Central memory CD4-positive, alpha-beta T cell (primary cell): ENCODE data around the gene CDC42SE1.
"Not testable (repeated sequence)": the region's sequence is repeated elsewhere in the genome, so short reads cannot be mapped to it uniquely, and the experiment has no call there.

ENCODE experiments used
- DNase-seq: peaks from one replicate; pipeline ENCODE4 v3.0.0; 2022
- total RNA-seq, 3 experiments: gene quantifications; one replicate each; lab custom pipeline; 2026; lab: John Stamatoyannopoulos, UW

The CDC42SE1 gene
- total RNA-seq, result 286 to 835 (median 729) reads per million in 3 experiments

DNA sequence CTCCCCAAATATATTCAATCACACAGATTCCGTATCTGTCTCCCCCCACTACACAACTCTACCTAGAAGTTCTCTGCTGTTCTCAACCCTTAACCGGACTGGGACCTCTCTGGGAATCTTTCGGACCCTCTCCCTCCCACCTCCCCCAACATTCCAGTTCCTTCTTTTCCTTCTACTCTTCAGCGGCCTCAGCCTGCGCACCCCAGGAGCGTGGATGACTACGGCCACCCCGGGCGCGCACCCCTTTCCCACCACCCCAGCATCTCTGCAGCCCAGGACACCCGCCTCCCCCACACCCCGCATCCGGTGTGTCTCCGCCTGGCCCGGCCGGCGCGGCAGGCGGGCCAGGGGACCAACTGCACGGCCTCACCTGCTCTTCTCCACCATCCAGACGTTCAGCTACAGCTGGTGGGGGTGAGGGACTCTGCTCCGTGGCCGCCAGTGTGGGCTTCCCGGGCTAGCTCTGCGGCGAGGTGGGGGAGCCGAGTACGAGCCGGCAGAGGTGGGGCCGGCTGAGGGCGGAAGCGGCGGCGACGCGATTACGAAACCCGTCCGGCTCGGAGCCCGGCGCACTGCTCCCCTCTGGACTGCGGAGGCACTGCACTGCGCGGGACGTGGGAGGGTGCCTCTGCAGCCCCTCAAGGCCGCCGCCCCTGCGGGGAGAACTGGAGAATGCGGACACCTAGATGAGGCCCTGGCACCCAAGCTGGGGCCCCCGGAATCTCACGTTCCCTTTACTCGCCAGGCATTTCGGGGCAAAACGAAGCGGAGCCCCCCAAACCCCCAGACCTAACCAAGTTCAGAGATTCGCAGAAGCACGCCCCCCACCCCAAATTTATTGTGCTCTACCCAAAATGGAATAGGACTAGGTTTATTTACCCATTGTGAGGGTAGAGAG is at the start of gene CDC42SE1:
Gene CDC42SE1, minus strand, starts transcription at position 514 of the 898 bp plus-strand sequence. CDS start 3,892 bp downstream, outside the sequence.
- peak; percentile 83 for DNase-seq

- no peak for DNase-seq
Observed at GRCh38 chr1:151108331-151108730, 48.9 kb upstream of the CDC42SE1 start.

- no peak for DNase-seq
Observed at GRCh38 chr1:151106894-151107293, 47.5 kb upstream of the CDC42SE1 start.

DNA sequence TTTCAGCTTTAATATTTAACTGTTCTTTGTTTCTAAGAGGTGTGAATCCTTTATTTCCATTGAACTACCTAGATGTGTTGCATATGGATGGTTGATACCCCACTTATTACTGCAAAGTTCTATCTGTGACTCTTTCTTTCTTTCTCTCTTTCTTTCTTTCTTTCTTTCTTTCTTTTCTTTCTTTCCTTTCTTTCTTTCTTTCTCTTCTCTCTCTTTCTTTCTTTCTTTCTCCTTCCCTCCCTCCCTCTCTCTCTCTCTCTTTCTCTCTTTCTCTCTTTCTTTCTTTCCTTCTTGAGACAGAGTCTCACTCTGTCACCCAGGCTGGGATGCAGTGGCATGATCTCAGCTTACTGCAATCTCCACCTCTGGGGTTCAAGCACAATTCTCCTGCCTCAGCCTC is 45.2 kb upstream of the CDC42SE1 start:
- no peak for DNase-seq

DNA sequence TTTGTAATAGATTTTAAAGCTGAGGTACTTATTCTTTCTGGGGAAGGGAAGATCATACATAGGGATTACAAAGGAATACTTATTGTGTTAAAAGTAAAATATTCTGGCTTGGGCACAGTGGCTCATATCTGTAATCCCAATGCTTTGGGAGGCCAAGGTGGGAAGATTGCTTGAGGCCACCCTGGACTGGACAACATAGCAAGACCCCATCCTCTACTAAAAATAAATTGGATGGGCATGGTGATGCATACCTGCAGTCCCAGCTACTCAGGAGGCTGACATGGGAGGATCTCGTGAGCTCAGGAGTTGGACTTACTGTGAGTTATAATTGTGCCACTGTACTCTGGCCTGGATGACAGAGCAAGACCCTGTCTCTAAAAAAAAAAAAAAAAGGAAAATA is 38.7 kb upstream of the CDC42SE1 start:
- no peak for DNase-seq

GRCh38 chr1:151097426-151097825 is 38.0 kb upstream of the CDC42SE1 start:
- not testable (repeated sequence) for DNase-seq

DNA sequence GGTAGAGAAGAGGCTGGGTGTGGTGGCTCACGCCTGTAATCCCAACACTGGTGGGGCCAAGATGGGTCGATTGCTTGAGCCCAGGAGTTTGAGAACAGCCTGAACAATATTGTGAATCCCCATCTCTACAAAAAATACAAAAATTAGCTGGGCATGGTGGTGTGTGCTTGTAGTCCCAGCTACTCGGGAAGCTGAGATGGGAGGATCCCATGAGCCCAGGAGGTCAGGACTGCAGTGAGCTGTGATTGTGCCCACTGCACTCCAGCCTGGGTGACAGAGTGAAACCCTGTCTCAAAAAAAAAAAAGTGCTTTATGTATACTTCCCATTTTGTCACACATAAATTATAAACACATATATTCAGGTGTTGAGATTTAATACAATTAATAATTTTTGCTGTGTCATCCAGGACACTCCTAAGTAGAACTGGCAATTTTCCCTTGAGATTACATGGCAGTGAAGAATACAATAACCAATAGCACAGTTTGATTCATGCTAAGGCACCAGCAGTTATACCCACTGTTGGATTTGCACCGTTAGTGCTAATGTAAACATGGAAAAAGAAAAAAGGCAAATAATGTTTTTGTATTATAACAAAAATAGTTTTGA is 26.6 kb upstream of the CDC42SE1 start:
- no peak for DNase-seq

DNA sequence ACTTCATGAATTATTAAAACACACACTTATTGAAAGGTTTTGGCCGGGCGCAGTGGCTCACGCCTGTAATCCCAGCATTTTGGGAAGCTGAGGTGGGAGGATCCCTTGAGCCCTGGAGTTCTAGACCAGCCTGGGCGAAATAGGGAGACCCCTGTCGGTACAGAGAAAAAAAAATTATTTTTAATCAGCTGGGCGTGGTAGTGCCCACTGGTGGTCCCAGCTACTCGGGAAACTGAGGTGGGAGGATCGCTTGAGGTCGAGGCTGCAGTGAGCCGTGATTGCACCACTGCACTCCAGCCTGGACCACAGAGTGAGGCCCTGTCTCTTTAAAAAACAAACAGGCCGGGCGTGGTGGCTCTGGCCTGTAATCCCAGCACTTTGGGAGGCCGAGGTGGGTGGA is 12.8 kb upstream of the CDC42SE1 start:
- DNase-seq, result no peak

GRCh38 chr1:151070474-151071276 is 11.3 kb upstream of the CDC42SE1 start, which contains the start of gene GABPB2:
GABPB2 (plus strand) TSS chr1:151070761; CDS start chr1:151088190, 17,429 bp downstream.
- DNase-seq, result peak; percentile 87

DNA sequence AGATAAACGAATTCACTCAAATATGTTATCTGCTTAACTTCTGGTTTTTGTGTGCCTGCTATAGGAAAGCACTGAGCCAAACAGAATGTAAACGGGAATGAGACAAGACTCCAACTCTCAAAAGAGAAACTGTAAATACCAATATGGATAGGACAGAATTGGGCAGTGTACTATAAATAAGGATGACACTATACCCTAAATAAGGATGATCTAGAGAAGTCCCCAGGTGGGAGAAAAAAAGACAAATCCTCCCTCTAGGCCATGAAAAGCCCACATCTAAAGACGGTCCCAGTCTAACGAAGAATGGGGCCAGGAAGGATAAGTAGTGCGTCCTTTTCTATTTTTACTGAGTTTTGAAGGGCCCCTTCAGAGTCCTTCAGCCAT is 9.7 kb upstream of the CDC42SE1 start:
- DNase-seq, result no peak

DNA sequence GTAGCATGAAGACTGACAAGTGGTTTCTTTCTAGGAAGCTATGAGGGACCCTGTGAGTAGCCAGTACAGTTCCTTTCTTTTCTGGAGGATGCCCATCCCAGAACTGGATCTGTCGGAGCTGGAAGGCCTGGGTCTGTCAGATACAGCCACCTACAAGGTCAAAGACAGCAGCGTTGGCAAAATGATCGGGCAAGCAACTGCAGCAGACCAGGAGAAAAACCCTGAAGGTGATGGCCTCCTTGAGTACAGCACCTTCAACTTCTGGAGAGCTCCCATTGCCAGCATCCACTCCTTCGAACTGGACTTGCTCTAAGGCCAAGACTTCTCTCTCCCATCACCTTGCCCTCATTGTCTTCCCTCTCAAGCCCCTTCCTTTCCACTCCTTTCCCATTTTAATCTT is 7.8 kb upstream of the CDC42SE1 start:
- no peak for DNase-seq

DNA sequence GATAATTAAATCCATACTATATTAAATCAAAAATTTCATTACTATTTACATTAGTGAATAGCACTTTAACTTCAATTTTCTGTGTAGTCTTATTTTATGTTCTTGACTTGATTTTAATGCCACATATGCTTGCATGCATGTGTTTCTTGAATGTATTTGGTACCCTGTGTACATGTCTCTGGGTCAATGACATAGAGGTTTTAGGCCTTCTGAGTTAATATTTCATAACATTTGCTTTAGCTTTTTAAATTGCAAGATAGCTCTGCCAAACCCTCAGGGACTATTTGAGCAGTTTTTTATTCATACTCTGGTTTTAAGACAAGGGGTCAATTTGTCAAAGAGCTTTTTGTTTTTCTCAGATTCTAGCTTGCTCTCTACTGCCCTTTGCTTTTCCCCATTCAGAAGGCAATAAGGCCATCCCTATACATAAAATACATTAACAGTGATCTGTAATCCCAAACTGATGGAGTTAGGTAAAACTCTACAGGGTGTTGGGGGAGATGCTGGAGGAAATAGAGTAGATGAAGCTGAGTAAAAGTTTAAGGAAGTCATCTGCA is 5.7 kb upstream of the CDC42SE1 start:
- no peak for DNase-seq

DNA sequence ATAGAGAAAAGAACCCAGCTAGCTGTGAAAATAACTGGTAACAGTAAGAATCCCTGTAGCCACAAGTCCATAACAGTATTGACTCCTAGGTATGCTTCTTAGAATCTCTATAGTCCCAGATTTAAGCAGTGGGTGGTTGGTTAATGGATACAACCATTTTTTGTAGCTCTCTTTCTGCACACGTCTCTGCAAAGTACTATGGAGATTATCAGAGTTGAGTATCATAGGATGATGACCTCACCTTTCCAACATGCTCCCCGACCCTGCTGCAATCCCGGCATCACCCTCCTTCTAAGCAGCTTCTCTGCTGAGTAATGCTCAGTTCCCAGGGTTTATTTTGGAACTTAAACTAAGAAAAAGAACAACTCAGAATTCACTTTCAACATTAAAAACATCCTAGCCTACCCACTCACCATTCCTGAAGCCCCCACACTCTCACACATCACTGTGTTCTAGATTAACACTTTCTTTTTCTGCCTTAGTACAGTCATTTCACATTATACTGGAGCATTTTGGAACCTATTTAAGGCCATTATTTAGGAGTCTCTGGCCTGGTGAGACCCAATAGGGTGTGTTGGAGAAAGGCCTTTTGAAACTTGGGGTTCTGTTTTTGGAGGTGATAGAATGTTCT is 3.4 kb upstream of the CDC42SE1 start:
- DNase-seq, result no peak

- DNase-seq, result no peak
Observed at GRCh38 chr1:151061704-151062103, 2.3 kb upstream of the CDC42SE1 start.

DNA sequence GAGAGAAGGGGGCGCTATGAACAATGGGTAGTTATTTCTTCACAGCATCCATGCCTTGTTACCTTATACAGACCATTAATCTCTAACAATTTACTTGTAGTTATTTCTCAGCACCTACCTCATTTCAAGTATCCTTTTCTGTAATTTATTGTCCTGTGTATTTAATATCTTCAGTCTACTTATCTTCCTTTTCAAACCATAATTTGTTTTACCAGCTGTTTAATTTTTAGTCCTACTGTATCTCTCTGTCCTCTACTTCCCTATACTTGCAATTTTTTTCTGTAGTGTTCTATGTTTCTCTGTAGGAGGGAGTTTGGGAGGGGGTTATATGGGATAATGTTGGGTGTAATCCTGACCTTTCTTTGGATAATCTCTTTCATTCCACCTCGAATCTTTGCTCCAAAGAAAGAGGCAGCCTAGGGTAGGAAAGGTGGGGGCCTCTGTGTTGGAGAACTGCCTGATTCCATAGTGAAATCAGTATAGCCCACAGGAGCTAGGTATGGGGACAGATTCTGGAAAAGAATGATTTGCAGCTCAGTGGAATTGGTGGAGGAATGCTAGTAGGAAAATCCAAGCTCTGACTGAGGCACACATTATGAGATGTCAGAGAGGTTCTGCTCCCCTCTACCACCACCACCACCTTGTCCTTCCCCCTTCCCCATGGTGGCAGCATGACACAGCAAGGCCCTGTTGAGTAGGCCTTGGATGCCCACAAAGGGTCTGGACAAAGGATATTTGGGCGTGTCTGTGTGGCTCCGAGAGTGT is 1.4 kb upstream of the CDC42SE1 start:
- no peak for DNase-seq

DNA sequence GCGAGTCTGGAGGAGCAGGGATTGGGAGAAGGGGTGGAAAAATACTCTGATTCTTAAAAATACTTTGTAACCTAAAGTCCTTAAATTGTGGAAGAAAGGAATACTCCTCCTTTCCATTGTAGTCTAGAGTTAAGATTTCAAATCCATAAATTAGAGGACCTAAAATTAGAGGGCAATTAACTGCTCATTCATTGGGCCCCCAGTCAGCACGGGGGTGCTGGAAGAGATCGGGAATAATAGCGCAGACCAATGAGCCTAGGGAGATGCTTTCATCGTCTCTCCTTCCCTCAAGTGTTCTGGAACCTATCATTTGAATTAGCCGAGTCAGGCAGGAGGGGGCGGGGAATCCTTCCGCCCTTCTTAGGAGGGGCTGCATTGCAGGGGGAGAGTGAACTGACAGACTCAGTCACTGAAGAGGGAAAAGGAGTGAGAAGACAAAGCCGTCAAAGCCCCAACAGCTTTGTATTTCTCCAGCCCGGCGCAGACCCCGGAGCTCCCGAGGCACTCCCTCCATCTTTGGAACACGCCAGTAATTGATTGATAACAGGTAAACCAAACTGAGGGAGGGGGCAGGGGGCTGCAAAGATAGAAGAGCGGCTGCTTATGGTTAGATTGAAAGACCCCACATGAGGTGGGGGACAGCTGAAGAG is 710 bp upstream of the CDC42SE1 start, which contains the start of gene MLLT11:
Gene MLLT11, plus strand, starts transcription at position 391 of the 650 bp plus-strand sequence. CDS start 6,828 bp downstream, outside the sequence.
- no peak for DNase-seq

DNA sequence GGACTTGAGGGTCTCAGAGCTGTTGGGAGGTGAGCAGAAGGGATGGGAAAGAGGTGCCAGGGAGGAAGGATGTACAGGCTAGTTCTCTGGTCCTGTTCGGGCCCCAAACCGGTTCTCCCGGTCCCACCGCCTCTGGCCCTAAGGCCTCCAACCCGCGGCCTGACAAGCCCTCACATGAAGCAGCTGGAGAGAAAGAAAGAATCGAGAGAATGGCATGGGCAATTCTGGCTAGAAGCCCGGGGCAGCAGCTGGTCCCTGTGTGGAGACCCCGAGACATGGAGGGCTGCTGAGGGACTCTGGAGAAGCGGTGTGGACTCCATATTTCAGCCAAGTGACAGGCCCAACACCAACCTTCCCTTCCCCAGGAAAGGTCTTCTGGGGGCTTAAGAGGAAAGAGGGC is 730 bp downstream of the CDC42SE1 start:
- no peak for DNase-seq

DNA sequence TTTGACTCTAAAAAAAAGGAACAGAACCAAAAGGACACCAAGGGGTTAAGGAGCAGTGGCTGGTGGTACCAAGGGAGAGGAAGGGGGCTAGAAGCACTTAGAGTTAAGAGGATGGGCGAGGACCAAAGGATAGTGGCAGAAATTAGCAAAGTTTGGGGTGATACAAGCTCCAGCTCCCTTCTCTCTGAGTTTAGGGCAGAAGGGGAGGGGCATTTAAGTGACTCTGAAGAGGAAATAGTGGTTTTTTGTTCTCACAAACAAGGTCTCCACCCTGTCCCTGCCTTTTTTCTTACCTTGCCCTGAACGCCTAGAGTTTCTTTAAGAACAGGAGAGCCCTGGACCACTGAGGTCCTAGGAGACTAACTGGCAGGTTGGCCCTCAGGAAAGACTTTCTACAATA is 3.3 kb downstream of the CDC42SE1 start:
- peak; percentile 69 for DNase-seq

DNA sequence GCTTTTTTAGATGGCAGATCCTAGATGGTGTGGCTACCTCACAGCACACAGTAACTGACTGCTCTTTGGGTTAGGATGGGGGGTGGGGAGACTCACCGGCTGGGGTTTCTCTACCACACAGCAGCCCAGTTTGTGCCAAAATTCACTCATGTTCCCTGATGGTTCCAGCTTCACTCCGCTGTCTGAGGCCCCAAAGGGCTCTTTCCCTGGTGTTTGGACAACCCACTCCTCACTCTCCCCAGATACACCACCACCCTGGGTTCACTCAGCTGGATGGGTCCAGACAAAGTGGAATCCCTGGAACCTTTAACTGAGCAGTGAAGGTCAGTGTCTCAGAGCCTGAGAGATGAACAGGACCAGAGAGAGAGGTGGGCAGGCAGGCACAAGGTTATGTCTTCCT is 3.8 kb downstream of the CDC42SE1 start:
- no peak for DNase-seq

- DNase-seq, result no peak
Observed at GRCh38 chr1:151054971-151055547, 4.4 kb downstream of the CDC42SE1 start.
